ENCODE results near the gene FAM193B.

Gene FAM193B

DNA sequence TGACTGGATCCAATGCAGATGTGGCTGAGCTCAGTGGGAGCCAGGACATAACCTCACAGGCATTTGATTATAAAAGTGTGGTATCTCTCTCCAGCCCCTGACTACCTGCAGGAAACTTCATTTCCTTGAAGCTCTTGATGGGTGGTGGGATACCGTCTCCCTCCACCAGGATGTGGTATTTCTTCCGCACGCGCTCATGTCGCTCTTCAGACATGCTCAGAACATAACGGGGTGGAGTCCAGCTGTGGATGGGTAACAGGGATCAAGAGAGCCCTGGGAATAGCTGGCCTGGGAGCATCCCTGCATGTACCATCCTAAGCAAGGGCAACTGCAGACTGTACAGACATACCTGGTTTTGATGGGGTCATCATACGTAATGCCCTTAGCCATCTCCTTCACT lies 38.8 kb downstream of the FAM193B start:
- DNase-seq (ENCODE audit: low read depth in 2 of 2): no peak

DNA sequence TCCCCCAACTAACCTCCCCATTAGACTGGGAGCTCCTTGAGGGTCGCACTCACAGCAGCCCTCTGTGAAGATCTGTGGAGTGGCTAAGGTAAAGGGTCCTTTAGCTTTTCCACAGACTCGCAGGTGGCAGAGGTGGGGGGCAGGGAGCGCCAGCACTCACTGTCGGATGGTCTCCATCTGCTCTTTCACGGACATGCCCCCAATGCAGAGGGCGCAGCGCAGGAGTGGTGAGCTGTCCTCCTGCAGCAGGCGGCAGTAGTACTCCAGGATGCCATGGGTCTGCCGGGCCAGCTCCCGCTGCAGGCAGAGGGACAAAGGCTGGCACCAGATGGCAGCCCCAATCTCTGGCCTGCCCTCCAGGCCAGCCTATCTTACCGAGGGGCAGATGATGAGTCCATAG lies 39.8 kb downstream of the FAM193B start:
- DNase-seq (ENCODE audit: low read depth in 2 of 2): no peak

- DNase-seq (ENCODE audit: low read depth in 2 of 2): no peak
Observed at GRCh38 chr5:177513500-177513899, 40.9 kb downstream of the FAM193B start.

DNA sequence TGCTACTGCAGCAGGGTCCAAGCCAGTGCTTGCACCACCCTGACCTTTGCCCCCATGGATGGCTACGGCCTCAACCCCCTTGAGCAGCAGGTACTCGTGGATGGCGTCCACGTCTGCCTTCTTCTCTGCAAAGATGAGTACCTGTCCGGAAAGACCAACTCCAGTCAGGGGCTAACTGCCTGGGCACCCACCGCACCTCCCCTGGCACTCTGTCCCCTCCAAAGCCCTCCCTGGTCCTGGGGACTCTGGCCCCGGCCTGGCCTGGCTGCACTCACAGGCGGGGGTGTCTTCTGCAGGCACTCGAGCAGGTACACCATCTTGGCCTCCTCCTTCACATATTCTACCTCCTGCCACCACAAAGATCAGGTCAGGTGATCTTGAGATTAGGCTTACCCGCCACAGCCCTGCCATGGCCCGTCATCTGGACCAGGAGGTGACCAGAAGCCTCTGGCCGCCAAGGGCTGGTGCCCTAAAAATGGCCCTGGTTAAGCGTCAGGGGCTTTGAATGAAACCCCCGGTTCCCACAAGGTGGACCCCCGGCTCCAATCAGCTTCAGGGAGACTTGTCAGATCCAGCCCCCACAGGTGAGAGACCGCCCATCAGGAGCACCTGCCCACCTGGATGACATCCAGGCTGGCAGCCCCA lies 41.5 kb downstream of the FAM193B start:
- no peak for DNase-seq (ENCODE audit: low read depth in 2 of 2)

- no peak for DNase-seq (ENCODE audit: low read depth in 2 of 2)
Observed at GRCh38 chr5:177511796-177512675, 42.3 kb downstream of the FAM193B start.

- DNase-seq (ENCODE audit: low read depth in 2 of 2): no peak
Observed at GRCh38 chr5:177511181-177511580, 43.2 kb downstream of the FAM193B start.

DNA sequence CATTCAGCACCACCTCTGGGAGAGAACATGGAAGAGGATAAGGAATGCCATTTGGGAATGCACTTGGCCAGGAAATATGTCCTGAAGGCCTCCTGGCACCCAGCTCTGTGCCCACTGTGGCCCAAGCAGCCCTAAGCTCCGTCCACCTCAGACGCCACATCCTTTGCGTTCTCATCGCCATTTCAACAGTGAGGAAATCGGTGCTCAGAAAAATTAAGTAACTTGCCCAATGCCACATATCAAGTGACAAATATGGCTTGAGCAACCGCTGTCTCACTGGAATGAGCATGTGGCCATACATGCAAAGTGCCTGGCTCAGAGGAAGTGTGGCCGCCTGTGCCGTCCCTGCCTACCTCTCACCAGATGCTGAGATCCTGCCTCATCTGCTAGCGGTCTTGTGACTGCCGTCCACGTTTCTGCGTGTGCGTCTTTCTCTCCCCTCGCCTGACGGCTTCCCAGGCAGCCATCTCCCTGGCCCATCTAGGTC lies 43.8 kb downstream of the FAM193B start:
- no peak for DNase-seq (ENCODE audit: low read depth in 2 of 2)

GRCh38 chr5:177509991-177510566 lies 44.3 kb downstream of the FAM193B start:
- DNase-seq (ENCODE audit: low read depth in 2 of 2): no peak

DNA sequence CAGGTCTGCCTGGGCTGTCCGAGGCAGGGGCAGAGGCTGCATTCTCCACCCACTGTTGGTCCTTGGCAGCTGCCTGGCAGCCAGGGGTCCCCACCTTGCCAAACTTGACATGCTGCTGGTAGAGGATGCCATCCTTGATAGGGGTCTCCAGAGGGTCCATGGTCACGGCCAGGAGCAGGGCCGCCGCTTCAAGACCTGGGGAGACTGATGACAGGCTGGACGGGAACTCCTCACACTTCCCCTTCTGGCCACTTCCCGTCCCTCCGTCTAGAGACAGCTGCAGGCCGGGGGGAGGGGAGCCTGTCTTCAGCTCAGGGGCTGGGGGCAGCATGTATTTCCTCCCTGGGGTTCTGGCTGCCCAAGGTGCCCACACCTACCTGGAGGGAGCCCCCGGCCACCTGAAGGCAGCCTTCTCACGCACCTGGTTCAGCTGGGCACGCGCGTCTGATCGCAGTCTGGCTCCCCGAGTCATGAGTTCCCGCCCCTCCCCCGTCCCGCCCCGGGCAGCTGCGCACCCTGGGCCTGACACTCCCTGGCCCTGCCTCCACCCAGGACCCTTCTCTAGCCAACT lies 44.9 kb downstream of the FAM193B start, which contains the start of gene DOK3:
Gene DOK3, minus strand, starts transcription at position 446 of the 571 bp plus-strand sequence. Its CDS starts 286 bp downstream, at position 160.
- no peak for DNase-seq (ENCODE audit: low read depth in 2 of 2)

- no peak for DNase-seq (ENCODE audit: low read depth in 2 of 2)
Observed at GRCh38 chr5:177508837-177509236, 45.5 kb downstream of the FAM193B start.

DNA sequence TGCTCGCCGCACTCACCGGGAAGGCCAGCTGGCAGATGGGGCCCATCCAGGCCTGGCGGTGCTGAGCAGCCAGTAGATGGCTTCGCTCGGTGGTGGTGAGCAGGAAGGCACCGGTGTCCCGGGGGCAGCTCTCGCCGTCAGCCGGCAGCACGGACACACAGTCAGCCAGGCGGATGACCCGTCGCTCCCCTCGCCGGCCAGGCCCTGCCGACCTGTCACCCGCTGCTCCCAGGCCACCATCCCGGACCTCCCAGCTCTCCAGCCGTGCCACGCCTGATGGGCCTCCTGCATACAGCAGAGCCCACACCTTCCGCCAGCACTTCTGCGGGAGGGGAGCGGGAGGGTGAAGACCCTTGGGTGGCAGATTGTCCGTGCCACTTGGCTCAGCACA lies 46.1 kb downstream of the FAM193B start:
- no peak for DNase-seq (ENCODE audit: low read depth in 2 of 2)

DNA sequence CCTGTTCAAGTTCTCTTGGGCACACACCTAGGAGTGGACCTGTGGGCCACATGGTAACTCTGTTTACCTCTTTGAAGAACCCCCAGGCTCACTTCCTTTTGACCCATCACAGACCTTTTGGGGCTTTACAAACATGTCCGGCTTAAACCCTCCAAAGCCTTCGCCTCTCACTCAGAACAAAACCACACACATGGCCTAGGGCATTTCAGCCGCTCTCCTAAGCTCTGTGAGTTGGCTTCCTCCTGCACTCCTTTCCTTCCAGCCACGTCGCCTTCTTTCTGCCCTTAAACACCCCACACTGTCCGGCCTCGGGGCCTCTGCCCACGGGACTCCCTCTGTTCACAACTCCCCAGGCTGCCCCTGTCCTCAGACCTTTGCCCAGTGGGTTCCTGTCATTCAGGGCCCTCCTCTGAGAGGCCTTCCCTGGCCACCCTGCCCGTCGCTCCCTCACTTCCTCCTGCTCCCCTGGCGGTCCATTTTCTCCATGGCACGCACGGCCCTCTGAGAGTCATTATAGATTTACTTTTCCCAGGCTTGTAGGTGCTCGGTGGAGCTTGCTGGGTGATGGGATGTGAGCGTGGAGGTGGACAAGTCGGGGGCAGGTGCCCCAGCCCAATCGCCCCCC lies 46.7 kb downstream of the FAM193B start:
- no peak for DNase-seq (ENCODE audit: low read depth in 2 of 2)

DNA sequence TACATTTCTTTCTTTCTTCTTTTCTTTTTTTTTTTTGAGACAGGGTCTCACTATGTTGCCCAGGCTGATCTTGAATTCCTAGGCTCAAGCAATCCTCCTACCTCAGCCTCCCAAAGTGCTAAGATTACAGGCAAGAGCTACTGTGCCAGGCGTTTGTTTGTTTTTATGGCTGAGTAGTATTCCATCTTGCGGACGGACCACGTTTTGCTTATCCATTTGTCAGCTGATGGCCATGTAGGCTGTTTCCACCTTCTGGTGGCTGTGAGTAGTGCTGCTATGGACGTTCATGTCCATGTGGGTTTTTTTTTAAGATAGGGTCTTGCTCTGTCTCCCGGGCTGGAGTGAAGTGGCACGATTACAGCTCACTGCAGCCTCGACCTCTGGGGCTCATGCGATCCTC lies 47.2 kb downstream of the FAM193B start:
- DNase-seq (ENCODE audit: low read depth in 2 of 2): no peak

- DNase-seq (ENCODE audit: low read depth in 2 of 2): no peak
Observed at GRCh38 chr5:177505075-177505474, 49.3 kb downstream of the FAM193B start.

GRCh38 chr5:177504086-177505056 lies 50.0 kb downstream of the FAM193B start:
- no peak for DNase-seq (ENCODE audit: low read depth in 2 of 2)

DNA sequence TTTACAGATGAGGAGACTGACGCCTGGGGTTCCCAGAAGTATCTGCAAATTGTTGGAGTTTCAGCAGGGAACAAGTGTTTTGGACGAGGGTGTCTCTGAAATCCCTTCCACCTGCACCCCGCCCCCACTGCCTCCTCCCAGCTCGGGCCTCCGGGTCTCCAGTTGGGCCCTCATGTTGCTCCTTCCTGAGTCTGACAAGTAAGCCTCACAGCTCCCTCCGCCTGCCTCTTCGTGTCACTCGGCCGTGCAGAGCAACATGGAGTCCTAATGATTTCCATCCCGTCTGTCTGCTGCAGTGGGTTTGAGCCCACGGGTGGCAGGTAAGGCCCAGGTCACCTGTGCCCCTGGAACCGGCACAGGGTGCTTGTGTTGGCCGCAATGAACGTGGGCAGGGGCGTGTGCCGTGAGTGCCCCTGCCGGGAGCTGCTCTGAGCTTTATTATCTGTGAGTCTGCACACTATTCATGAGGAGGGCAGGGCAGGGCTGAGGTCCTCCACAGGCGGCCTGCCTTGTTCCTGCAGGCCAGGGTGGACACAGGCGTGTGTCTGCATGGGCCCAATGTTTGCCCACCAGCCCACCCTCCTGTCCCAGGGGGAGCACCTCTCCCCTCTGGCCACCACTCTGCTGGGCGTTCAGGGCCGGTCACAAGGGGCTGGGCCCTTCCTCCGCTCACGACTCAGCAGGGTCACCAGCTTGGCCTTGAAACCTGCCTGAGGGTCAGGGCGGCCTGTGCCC lies 50.8 kb downstream of the FAM193B start:
- no peak for DNase-seq (ENCODE audit: low read depth in 2 of 2)

- DNase-seq (ENCODE audit: low read depth in 2 of 2): no peak
Observed at GRCh38 chr5:177502886-177503285, 51.5 kb downstream of the FAM193B start.

- no peak for DNase-seq (ENCODE audit: low read depth in 2 of 2)
Observed at GRCh38 chr5:177501874-177502678, 52.3 kb downstream of the FAM193B start.

Data from stimulated activated CD8-positive, alpha-beta memory T cell treated with anti-CD3 and anti-CD28 coated beads, Interleukin-15, amount 100 ng/mL, for 48 hours (primary cell).